Measurements from ENCODE around the gene EMC8. TPM values are rescaled to one million over a fixed set of nuclear protein-coding genes. Genes with fewer than 3 reads are reported as not detected.

Gene EMC8
- total RNA-seq (2021; ENCODE audit: unreplicated experiment) (73.0 TPM), Bru-seq, nascent RNA (percentile 82 among the genes with signal in this experiment), BruChase-seq, experiment 1, labeled RNA remaining after a 6-hour chase (percentile 78 among the genes with signal in this experiment), BruChase-seq, experiment 2, labeled RNA remaining after a 2-hour chase (percentile 79 among the genes with signal in this experiment)
- polyA plus RNA-seq (2012) = 53.7 and 56.0 TPM in 2 replicates
- long read RNA-seq, transcript EMC8-202 (4 exons, 1,935 nt) = minor isoform, 21 of 188 reads
- long read RNA-seq, transcript EMC8-201 (5 exons, 1,962 nt) = major isoform, 137 of 188 reads
- long read RNA-seq, transcript EMC8-205 (1 exons, 1,826 nt) = minor isoform, 22 of 188 reads
- long read RNA-seq, partial matches to known transcripts = 1 of 188 reads
- long read RNA-seq, other reads (novel, unspliced or antisense) = 6 of 188 reads

DNA sequence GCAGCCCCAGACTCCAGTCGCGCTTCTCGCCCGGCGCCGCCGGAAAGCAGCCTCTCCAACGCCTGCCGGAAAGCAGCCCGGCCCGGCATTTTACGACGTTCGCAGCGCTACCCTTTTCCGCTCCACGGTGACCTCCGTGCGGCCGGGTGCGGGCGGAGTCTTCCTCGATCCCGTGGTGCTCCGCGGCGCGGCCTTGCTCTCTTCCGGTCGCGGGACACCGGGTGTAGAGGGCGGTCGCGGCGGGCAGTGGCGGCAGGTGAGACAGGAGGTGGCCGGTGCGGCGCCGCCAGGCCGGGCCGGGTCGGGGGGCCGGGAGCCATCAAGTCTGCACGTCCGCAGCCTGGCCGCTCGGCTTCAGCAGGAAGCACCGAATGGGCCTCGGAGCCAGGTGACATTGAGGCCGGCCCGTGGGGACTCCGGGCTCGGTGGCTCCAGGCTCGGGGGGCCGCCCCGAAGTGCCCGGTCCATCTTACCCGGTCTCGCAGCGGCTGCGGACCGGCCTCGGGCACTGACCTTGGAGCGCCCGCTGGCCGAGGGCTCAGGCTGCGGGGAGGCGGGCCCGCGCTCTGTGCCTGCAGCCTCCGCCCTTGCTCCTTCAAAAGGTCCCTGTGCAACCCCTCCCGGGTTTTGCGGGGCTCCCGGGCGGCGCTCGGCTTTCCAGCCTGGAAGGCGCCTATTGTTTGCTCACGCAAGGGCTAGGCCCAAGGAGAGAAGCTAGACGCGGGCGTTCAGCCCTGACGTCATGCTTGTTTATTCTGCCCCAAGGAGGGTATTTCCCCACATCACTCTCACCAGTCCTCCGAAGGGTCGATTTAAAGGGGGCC, at the start of gene EMC8, which contains the start of gene COX4I1:
EMC8 (minus strand) TSS at position 48 of the 824 bp plus-strand sequence. CDS start 249 bp downstream, outside the sequence.
COX4I1 (plus strand) TSS at position 199 of the 824 bp plus-strand sequence. CDS start 1,511 bp downstream, outside the sequence.
- peak; percentile 94 for ATAC-seq
- ChIA-PET CTCF (interaction anchor here (1.5 kb wide), 1 partner anchor 20 kb away, joined by 6 read pairs; no protein-coding TSS in a partner anchor), RAD21 (ENCODE audit: low non-redundant PET in 1 of 2, low total read pairs in 2 of 2, uncharacterized antibody in 2 of 2, unreplicated experiment in 2 of 2) (no interaction called here), POLR2A (no interaction called here)
- H3K79me2 ChIP-seq (ENCODE audit: insufficient read depth, low read length) = peaks cover 97% of the 10 kb centered on the region
- H3K27ac ChIP-seq (ENCODE audit: low read depth, low read length) = peak within 1 kb of the TSS; percentile 90
- H3K9me3 ChIP-seq (ENCODE audit: control insufficient read depth in 1 of 2, insufficient read depth in 1 of 2, low read depth in 1 of 2, low read length in 2 of 2) = no peaks in the 10 kb centered on the region
- peak; percentile 86 for TF ChIP-seq ELF1 (IDR thresholded peaks at IDR 0.05; ENCODE audit: borderline replicate concordance, low read depth)
- peak; percentile 99 for TF ChIP-seq ZFX (IDR thresholded peaks at IDR 0.05)
- TF ChIP-seq, protein P1, sequence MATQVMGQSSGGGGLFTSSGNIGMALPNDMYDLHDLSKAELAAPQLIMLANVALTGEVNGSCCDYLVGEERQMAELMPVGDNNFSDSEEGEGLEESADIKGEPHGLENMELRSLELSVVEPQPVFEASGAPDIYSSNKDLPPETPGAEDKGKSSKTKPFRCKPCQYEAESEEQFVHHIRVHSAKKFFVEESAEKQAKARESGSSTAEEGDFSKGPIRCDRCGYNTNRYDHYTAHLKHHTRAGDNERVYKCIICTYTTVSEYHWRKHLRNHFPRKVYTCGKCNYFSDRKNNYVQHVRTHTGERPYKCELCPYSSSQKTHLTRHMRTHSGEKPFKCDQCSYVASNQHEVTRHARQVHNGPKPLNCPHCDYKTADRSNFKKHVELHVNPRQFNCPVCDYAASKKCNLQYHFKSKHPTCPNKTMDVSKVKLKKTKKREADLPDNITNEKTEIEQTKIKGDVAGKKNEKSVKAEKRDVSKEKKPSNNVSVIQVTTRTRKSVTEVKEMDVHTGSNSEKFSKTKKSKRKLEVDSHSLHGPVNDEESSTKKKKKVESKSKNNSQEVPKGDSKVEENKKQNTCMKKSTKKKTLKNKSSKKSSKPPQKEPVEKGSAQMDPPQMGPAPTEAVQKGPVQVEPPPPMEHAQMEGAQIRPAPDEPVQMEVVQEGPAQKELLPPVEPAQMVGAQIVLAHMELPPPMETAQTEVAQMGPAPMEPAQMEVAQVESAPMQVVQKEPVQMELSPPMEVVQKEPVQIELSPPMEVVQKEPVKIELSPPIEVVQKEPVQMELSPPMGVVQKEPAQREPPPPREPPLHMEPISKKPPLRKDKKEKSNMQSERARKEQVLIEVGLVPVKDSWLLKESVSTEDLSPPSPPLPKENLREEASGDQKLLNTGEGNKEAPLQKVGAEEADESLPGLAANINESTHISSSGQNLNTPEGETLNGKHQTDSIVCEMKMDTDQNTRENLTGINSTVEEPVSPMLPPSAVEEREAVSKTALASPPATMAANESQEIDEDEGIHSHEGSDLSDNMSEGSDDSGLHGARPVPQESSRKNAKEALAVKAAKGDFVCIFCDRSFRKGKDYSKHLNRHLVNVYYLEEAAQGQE (IDR thresholded peaks at IDR 0.05; ENCODE audit: low read depth) = no peak
- peak; percentile 48; the same call in 1 of the 2 replicates for TF ChIP-seq CBX3 (IDR thresholded peaks at IDR 0.05; ENCODE audit: low read depth)
- TF ChIP-seq POLR2AphosphoS5 (IDR thresholded peaks at IDR 0.05; ENCODE audit: low read depth, low read length) = peak; percentile 96
- TF ChIP-seq, protein P2, sequence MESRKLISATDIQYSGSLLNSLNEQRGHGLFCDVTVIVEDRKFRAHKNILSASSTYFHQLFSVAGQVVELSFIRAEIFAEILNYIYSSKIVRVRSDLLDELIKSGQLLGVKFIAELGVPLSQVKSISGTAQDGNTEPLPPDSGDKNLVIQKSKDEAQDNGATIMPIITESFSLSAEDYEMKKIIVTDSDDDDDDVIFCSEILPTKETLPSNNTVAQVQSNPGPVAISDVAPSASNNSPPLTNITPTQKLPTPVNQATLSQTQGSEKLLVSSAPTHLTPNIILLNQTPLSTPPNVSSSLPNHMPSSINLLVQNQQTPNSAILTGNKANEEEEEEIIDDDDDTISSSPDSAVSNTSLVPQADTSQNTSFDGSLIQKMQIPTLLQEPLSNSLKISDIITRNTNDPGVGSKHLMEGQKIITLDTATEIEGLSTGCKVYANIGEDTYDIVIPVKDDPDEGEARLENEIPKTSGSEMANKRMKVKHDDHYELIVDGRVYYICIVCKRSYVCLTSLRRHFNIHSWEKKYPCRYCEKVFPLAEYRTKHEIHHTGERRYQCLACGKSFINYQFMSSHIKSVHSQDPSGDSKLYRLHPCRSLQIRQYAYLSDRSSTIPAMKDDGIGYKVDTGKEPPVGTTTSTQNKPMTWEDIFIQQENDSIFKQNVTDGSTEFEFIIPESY (IDR thresholded peaks at IDR 0.05; ENCODE audit: extremely low read depth, insufficient replicate concordance, low read length) = peak; percentile 43
- peak; percentile 92 for TF ChIP-seq POLR2A (IDR thresholded peaks at IDR 0.05; ENCODE audit: borderline replicate concordance, extremely low read depth, insufficient read depth, insufficient read length)
- TF ChIP-seq TCF7L2 (IDR thresholded peaks at IDR 0.05; ENCODE audit: borderline replicate concordance, extremely low read depth, insufficient read depth, insufficient read length) = peak; percentile 39
- no peak for TF ChIP-seq RAD21 (IDR thresholded peaks at IDR 0.05; ENCODE audit: low read depth)
- no peak for TF ChIP-seq CEBPB (IDR thresholded peaks at IDR 0.05; ENCODE audit: low read depth)
- peak; percentile 98 for TF ChIP-seq SIN3A (IDR thresholded peaks at IDR 0.05; ENCODE audit: low read depth)
- TF ChIP-seq, protein P3, sequence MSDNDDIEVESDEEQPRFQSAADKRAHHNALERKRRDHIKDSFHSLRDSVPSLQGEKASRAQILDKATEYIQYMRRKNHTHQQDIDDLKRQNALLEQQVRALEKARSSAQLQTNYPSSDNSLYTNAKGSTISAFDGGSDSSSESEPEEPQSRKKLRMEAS (IDR thresholded peaks at IDR 0.05) = peak; percentile 91
- peak; percentile 82 for TF ChIP-seq YY1 (IDR thresholded peaks at IDR 0.05; ENCODE audit: extremely low read depth, insufficient replicate concordance, low read depth, low read length)
- intact Hi-C loops (cut with micrococcal nuclease) = no loop called here
- peaks cover 7% of the 10 kb centered on the region; the same call in 1 of the 2 replicates for H4K20me1 ChIP-seq (ENCODE audit: insufficient read depth)
- peak within 1 kb of the TSS; percentile 89 for H3K9ac ChIP-seq (ENCODE audit: low read length)
- H3K27me3 ChIP-seq (ENCODE audit: insufficient read depth, low read length) = no peaks in the 10 kb centered on the region
- no TSS peak for BruUV-seq (replicated peaks)
- peak within 1 kb of the TSS; percentile 92 to 93 for H3K4me3 ChIP-seq (replicated peaks in 1 of 2; ENCODE audit: low read depth in 1 of 2, low read length in 2 of 2)
- peak; percentile 91 for DNase-seq (ENCODE audit: low read depth, low spot score)
- H3K4me2 ChIP-seq (ENCODE audit: low read length) = peak within 1 kb of the TSS; percentile 75
- peaks cover 43 to 57% of the 10 kb centered on the region in 2 experiments for H3K36me3 ChIP-seq (ENCODE audit: control insufficient read depth in 1 of 2, insufficient read depth in 2 of 2, low read length in 2 of 2)
- H2AFZ ChIP-seq (ENCODE audit: low read depth, low read length, poor library complexity, severe bottlenecking) = no peak within 1 kb of the TSS
- peaks cover 11 to 22% of the 10 kb centered on the region in 2 experiments; a peak in 3 of 4 replicates for H3K4me1 ChIP-seq (ENCODE audit: control insufficient read depth in 1 of 2, insufficient read depth in 2 of 2, low read length in 2 of 2)
- no peaks in the 10 kb centered on the region for H3K9me2 ChIP-seq (ENCODE audit: insufficient read depth)
